IPS-20b (cell line): ENCODE results near the gene BBS4.

ENCODE experiments used
- H3K27ac ChIP-seq: one replicate; pipeline ENCODE4 v1.5.1; 2013; ENCODE audit warnings: low read length
- H3K27me3 ChIP-seq: 2 replicates; pipeline ENCODE4 v1.6.1; 2013; ENCODE audit warnings: mild to moderate bottlenecking, low read length, inconsistent platforms; ENCODE audit not compliant: insufficient read depth
- H3K36me3 ChIP-seq: 2 replicates; pipeline ENCODE4 v1.6.1; 2013; ENCODE audit warnings: low read depth, mild to moderate bottlenecking, inconsistent platforms, low read length, moderate library complexity; ENCODE audit not compliant: insufficient read depth
- H3K4me1 ChIP-seq: 2 replicates; pipeline ENCODE4 v1.6.1; 2013; ENCODE audit warnings: mild to moderate bottlenecking, control low read depth, inconsistent platforms, low read length, moderate library complexity; ENCODE audit not compliant: insufficient read depth
- H3K4me3 ChIP-seq: 2 replicates; pipeline ENCODE4 v1.5.1; 2013; ENCODE audit warnings: mild to moderate bottlenecking, low read length, inconsistent platforms
- H3K9ac ChIP-seq: 2 replicates; pipeline ENCODE4 v1.6.1; 2013; ENCODE audit warnings: low read depth, mild to moderate bottlenecking, inconsistent platforms, low read length, moderate library complexity
- H3K9me3 ChIP-seq: 2 replicates; pipeline ENCODE4 v1.6.1; 2013; ENCODE audit warnings: mild to moderate bottlenecking, low read depth, low read length, inconsistent platforms; ENCODE audit not compliant: insufficient read depth

Gene BBS4

DNA sequence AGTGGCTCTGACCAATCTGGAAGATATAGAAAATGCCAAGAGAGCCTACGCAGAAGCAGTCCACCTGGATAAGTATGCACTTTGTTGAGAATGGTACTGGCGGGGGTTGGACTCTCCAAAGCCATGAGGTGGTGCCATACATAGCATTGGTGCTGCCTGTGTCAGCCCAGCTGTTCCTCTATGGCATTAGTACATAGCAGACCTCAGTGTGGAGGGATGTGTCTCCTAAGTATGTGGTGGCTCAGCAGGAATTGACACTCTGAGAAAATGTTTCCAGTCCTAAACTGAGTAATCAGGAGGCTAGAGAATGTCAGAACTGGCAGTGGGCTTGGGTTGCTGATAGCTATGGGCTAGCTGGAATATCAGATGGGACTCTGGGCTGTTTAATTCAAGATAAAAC, 49.1 kb downstream of the BBS4 start:
- peaks cover 89% of the 10 kb centered on the region for H3K36me3 ChIP-seq
- no peaks in the 10 kb centered on the region; the same call in 1 of the 2 replicates for H3K9me3 ChIP-seq
- H3K9ac ChIP-seq, result no peak overlapping the region
- H3K4me1 ChIP-seq, result no peaks in the 10 kb centered on the region
- no peaks in the 10 kb centered on the region for H3K27me3 ChIP-seq
- H3K4me3 ChIP-seq, result no peak overlapping the region
- no peak overlapping the region for H3K27ac ChIP-seq

DNA sequence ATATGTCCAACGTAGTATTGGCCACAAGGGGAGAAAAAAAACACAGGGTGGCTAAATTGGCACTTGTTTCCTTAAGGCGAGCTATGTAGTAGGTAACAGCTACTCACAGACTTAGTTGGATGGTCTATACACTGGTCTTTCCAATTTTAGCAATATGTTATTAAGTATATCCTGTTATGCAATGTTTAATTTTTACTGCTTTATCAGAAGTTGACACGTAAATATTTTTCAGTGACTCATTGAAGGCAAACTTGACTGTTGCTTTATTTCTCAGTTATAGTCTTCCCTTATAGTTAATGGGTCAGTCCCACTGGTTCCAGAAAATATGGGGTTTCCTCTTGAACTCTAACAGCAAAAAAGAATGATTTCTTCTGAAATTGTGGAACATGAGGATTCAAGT, 51.1 kb downstream of the BBS4 start:
- H3K27me3 ChIP-seq, result no peaks in the 10 kb centered on the region
- peaks cover 91% of the 10 kb centered on the region for H3K36me3 ChIP-seq
- H3K4me3 ChIP-seq, result no peak overlapping the region
- H3K4me1 ChIP-seq, result no peaks in the 10 kb centered on the region
- no peak overlapping the region for H3K27ac ChIP-seq
- peaks cover 11% of the 10 kb centered on the region; the same call in 1 of the 2 replicates for H3K9me3 ChIP-seq
- H3K9ac ChIP-seq, result no peak overlapping the region

DNA sequence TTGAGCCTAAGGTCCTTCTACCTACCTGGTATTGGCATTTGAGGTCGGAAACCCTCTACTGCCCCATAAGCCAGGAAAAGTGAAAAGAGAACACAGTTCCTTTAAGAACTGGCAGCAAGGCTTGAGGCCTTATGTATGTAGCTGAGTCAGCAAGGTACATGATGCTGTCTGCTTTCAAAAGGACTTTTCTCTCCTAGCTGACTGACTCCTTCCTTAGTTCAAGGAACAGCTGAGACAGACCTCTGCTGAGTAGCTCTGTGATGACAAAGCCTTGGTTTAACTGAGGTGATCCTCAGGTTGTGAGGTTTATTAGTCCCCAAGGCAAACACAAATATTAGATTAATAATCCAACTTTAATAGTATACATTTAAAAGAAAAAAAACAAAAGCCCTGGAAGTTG, 51.7 kb downstream of the BBS4 start:
- Histone ChIP-seq H3K9me3 (peaks cover 16% of the 10 kb centered on the region; the same call in 1 of the 2 replicates), H3K27ac (no peak overlapping the region), H3K36me3 (peaks cover 84% of the 10 kb centered on the region), H3K4me1 (no peaks in the 10 kb centered on the region), H3K4me3 (no peak overlapping the region), H3K27me3 (no peaks in the 10 kb centered on the region), H3K9ac (no peak overlapping the region)

DNA sequence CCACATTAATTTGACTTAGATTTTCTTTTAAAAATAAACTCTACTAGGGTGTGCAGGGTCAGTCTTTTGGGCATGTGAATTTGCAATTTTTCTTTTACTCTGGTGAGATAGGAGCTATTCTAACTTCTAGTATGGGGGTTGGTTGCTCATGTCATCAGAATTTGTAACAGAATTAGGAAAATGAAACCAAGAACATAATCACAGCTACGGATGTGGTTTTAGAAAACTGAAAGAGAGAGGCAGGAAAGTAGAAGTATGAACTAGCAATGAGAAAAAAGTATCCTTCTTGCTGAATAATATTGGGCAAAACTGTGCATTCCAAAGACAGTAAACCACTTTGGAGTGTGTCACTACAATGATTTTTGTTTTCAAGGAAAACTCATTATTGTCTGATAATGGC, 54.2 kb downstream of the BBS4 start:
- no peak overlapping the region for H3K9ac ChIP-seq

DNA sequence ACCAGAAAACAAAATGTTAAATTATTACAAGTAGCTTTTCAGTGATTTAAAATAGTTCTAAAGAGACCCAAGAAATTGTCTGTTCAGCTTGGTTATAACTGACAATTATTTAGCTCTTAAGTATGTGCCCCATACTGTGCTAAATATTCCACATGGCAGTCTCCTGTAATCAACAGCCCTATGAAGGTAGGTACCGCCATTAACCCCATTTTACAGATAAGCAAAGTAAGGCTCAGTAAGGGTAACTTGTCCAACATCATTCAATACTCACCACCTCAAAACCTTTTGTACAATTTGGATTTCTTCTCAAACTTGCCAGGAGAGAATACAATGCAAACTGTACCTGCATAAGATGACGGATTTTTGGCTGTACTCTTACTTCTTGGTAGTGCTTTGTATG, 63.7 kb downstream of the BBS4 start:
- Histone ChIP-seq H3K27ac (no peak overlapping the region), H3K9ac (no peak overlapping the region), H3K4me3 (no peak overlapping the region), H3K9me3 (peaks cover 6% of the 10 kb centered on the region; the same call in 1 of the 2 replicates), H3K4me1 (no peaks in the 10 kb centered on the region), H3K27me3 (no peaks in the 10 kb centered on the region), H3K36me3 (peaks cover 34% of the 10 kb centered on the region)

More for the DNA sequence above, 54.2 kb downstream of the BBS4 start:
- Histone ChIP-seq H3K27me3 (no peaks in the 10 kb centered on the region), H3K27ac (no peak overlapping the region), H3K4me3 (no peak overlapping the region), H3K4me1 (no peaks in the 10 kb centered on the region), H3K9me3 (peaks cover 22% of the 10 kb centered on the region; the same call in 1 of the 2 replicates), H3K36me3 (peaks cover 63% of the 10 kb centered on the region)

DNA sequence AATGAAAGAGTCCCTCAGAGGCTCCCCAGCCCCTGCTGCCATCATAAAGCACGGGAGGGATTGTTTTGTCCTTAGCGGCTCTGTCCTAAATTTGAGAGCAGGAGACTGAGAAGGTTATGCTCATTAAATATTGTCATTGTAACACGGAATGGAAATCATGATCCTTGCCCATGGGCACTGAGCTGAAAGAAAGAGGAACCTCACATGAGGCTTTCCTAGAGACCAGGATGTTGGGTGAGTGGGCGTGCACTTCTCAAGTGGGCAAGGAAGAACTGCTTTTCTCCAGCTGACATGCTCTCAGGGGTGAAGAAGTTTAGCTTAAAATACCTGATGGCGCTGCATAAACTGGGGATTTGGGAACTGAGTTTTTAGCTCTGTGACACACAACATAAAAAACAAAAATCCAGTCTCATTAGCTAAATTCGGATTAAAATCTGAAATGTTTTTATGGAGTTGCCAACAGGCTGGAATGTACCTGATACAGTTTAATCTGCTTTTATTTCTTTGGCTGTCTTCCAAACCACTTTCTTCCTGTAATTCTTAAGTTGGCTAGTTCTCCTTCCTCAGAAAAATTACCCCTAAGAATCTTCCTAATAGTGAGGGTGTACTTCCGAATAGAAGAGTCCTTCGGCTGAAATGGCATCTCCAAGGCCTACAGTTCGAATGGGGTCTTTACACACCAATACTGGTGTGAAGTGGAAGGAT, 65.9 kb downstream of the BBS4 start:
- H3K4me3 ChIP-seq, result no peak overlapping the region
- no peaks in the 10 kb centered on the region for H3K4me1 ChIP-seq
- no peak overlapping the region for H3K9ac ChIP-seq
- H3K36me3 ChIP-seq, result peaks cover 55% of the 10 kb centered on the region
- H3K9me3 ChIP-seq, result no peaks in the 10 kb centered on the region
- no peaks in the 10 kb centered on the region for H3K27me3 ChIP-seq
- no peak overlapping the region for H3K27ac ChIP-seq

DNA sequence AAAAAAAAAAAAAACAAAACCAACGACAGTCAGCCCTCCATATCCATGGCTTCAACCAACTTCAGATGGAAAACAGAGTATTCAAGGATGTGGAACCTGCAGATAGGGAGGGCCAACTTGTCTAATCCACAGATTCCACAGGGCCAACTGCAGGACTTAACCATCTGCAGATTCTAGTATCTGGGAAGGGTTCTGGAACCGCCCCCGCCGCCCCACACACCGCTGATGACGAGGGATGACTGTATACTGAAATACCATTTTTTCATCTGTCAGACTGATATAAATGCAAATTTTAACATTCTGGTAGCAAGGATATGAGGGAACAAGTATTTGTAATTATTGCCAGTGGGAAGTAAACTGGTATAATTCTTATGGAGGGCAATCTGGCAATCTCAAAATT, 68.1 kb downstream of the BBS4 start:
- no peaks in the 10 kb centered on the region for H3K27me3 ChIP-seq
- no peaks in the 10 kb centered on the region for H3K4me1 ChIP-seq
- no peak overlapping the region for H3K27ac ChIP-seq
- no peak overlapping the region for H3K4me3 ChIP-seq
- H3K36me3 ChIP-seq, result peaks cover 70% of the 10 kb centered on the region
- H3K9ac ChIP-seq, result no peak overlapping the region
- no peaks in the 10 kb centered on the region for H3K9me3 ChIP-seq

DNA sequence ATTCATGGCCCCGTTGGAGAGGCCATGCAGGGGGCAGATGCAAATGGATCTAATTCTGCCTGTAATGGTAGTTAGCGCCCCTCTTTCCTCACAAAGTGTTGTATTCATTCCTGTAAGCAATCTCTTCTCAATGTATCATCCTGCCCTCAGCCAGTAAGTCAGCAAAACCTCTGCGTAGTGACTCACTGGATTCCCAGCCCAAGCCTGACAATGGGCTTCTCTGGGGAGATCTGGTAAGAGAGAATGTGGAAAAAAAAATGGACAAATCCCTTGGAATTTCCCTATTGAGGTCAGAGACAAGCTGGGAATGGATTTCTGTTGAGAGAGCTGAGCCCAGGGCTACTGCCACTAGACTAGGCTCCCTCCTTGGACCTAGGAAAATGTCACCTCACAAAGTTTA, 72.2 kb downstream of the BBS4 start:
- Histone ChIP-seq H3K9ac (no peak overlapping the region), H3K36me3 (peaks cover 86% of the 10 kb centered on the region), H3K4me1 (no peaks in the 10 kb centered on the region), H3K9me3 (no peaks in the 10 kb centered on the region), H3K4me3 (no peak overlapping the region), H3K27ac (no peak overlapping the region), H3K27me3 (no peaks in the 10 kb centered on the region)

DNA sequence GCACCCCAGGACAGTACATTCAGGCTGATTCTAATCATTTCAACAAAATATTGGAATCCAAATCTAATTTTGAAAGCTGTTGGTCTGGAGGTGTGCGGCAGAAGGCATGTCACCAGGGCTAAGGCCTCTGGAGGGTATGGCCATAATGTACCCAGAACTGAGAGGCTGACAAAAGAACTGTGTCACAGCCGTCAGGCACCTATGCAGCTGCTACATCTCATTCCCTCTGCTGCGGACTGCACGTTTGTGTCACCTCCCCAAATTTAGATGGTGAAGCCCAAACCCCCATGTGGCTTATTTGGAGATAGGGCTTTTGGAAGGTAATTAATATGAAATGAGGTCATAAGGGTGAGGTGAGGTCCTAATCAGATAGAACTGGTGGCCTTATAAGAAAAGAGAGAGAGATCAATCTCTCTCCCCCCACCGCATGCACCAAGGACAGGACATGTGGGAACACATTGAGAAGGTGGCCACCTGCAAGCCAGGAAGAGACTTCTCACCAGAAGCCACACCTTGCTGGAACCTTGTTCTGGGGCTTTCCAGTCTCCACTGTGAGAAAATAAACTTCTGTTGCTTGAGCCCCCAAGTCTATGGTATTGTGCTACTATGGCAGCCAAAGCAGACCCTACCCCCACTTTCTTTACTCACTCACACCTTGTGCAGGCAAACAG, 74.7 kb downstream of the BBS4 start:
- Histone ChIP-seq H3K9me3 (no peaks in the 10 kb centered on the region), H3K4me1 (no peaks in the 10 kb centered on the region), H3K4me3 (no peak overlapping the region), H3K36me3 (peaks cover 76% of the 10 kb centered on the region), H3K27ac (no peak overlapping the region), H3K27me3 (no peaks in the 10 kb centered on the region), H3K9ac (no peak overlapping the region)

DNA sequence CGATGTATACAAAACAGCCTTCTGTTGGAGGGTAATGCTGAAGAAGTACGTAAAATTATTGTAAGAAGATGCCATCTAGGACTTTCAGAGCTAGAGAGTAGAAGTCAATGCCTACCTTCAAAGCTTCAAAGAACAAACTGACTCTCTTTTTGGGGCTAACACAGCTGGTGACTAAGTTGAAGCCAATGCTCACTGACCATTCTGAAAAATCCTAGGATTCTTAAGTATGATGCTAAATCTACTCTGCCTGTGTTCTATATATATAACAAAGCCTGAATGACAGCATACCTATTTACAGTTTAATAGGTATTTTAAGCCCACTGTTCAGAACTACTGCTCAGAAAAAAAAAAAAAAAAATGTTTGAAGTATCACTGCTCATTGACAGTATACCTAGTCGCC, 78.6 kb downstream of the BBS4 start:
- H3K4me3 ChIP-seq, result no peak overlapping the region
- peaks cover 83% of the 10 kb centered on the region for H3K36me3 ChIP-seq
- no peaks in the 10 kb centered on the region for H3K27me3 ChIP-seq
- no peak overlapping the region for H3K9ac ChIP-seq
- H3K27ac ChIP-seq, result no peak overlapping the region
- no peaks in the 10 kb centered on the region for H3K4me1 ChIP-seq
- H3K9me3 ChIP-seq, result peaks cover 23% of the 10 kb centered on the region

DNA sequence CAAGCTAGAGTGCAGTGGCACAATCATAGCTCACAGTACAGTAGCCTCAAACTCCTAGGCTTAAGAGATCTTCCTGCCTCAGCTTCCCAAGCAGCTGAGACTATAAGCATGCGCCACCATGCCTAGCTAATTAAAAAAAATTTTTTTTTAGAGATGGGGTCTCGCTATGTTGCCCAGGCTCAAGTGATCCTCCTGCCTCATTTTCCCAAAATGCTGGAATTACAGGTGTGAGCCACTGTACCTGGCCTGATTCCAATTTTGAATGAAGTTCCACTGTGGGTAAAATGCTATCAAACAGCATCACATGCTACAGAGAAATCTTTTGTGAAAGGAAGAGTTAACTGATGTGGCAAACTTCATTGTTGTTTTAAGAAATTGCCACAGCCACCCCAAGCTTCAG, 80.0 kb downstream of the BBS4 start:
- Histone ChIP-seq H3K27ac (no peak overlapping the region), H3K27me3 (no peaks in the 10 kb centered on the region), H3K9ac (no peak overlapping the region), H3K4me3 (no peak overlapping the region), H3K36me3 (peaks cover 81% of the 10 kb centered on the region), H3K9me3 (peaks cover 23% of the 10 kb centered on the region), H3K4me1 (no peaks in the 10 kb centered on the region)

DNA sequence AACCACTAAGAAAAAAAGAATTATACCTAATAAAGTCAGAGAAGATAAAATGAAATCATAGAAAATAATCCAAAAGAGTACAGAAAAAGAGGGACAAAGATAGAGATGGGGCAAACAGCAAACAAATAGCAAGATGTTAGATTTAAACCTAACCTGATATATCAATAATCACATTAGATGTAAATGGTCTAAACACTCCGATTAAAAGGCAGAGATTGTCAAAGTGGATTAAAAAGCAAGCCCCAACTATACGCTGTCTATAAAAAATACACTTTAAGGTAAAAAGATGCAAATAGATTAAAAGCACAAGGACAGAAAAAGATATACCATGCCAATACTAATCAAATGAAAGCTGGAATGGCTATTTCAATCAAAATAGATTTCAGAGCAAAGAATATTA, 80.8 kb downstream of the BBS4 start:
- Histone ChIP-seq H3K27me3 (no peaks in the 10 kb centered on the region), H3K9me3 (peaks cover 23% of the 10 kb centered on the region), H3K4me1 (no peaks in the 10 kb centered on the region), H3K9ac (no peak overlapping the region), H3K4me3 (no peak overlapping the region), H3K27ac (no peak overlapping the region), H3K36me3 (peaks cover 83% of the 10 kb centered on the region)
